ENCODE data around the gene CBX7.

DNA sequence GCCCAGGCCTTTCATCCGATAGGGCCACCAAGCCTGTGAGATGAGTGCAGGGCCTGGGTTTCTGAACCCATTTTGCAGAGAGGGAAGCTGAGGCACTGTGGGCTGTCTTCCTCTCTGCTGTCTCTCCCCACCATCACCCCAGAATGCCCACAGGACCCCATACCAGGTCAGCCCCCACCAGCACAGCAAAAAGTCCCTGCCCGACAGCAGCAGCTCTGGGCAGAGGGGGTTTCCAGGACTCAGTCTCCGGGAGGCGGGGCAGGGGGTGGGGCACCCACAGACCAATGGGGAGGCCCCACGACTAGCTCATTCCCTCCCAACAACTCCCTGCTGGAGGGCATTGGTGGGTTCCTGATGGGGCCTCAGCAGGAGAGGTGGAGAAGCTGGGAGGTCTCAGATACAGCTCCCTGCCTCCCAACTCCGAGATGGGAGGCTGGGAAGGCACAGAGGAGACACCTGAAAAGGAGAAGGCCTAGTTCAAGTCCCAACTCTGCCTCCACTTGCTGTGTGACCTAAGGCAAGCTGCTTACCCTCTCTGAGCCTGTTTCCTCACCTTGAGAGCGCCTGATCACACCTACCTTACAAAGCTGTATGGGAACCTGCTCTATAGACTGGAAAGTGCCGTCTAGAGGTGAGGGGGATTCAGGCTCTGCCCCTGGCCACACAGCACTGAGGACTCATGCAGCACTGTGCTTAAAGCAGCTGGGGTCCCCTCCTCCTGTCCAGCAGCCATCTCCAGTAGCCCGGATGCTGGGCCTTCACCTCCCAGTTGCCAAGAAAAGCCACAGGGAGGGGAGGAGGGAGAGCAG lies 3.5 kb downstream of the CBX7 start:
- TF ChIP-seq, protein P1, sequence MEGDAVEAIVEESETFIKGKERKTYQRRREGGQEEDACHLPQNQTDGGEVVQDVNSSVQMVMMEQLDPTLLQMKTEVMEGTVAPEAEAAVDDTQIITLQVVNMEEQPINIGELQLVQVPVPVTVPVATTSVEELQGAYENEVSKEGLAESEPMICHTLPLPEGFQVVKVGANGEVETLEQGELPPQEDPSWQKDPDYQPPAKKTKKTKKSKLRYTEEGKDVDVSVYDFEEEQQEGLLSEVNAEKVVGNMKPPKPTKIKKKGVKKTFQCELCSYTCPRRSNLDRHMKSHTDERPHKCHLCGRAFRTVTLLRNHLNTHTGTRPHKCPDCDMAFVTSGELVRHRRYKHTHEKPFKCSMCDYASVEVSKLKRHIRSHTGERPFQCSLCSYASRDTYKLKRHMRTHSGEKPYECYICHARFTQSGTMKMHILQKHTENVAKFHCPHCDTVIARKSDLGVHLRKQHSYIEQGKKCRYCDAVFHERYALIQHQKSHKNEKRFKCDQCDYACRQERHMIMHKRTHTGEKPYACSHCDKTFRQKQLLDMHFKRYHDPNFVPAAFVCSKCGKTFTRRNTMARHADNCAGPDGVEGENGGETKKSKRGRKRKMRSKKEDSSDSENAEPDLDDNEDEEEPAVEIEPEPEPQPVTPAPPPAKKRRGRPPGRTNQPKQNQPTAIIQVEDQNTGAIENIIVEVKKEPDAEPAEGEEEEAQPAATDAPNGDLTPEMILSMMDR (IDR thresholded peaks at IDR 0.05; ENCODE audit: poor library complexity, severe bottlenecking) = no peak
- TF ChIP-seq EZH2 (IDR thresholded peaks at IDR 0.05; ENCODE audit: borderline replicate concordance, insufficient read depth, low read length, poor library complexity, severe bottlenecking) (no peak), TAF1 (IDR thresholded peaks at IDR 0.05; ENCODE audit: low read depth) (no peak)

Data from neural cell (in vitro differentiated cells).